ENCODE measurements around the gene MKLN1.

MKLN1 gene

GRCh38 chr7:131486346-131486745 lies 158.7 kb downstream of the MKLN1 start:
- no peak for DNase-seq (ENCODE audit: low read depth)
- TF ChIP-seq CTCF (IDR thresholded peaks at IDR 0.05; ENCODE audit: low read length, missing control alignments): no peak
- no peak overlapping the region for H3K4me3 ChIP-seq (replicated peaks; ENCODE audit: low read depth, low read length)

GRCh38 chr7:131487217-131487616 lies 159.5 kb downstream of the MKLN1 start:
- TF ChIP-seq CTCF (IDR thresholded peaks at IDR 0.05; ENCODE audit: low read length, missing control alignments): no peak
- DNase-seq (ENCODE audit: low read depth): no peak
- H3K4me3 ChIP-seq (replicated peaks; ENCODE audit: low read depth, low read length): no peak overlapping the region

- no peak for DNase-seq (ENCODE audit: low read depth)
- peak; percentile 44 for TF ChIP-seq CTCF (IDR thresholded peaks at IDR 0.05; ENCODE audit: low read length, missing control alignments)
- no peak overlapping the region for H3K4me3 ChIP-seq (replicated peaks; ENCODE audit: low read depth, low read length)
These were observed 160.7 kb downstream of the MKLN1 start for GRCh38 chr7:131488361-131488760.

GRCh38 chr7:131489196-131489595 lies 161.5 kb downstream of the MKLN1 start:
- DNase-seq (ENCODE audit: low read depth): no peak
- TF ChIP-seq CTCF (IDR thresholded peaks at IDR 0.05; ENCODE audit: low read length, missing control alignments): no peak
- H3K4me3 ChIP-seq (replicated peaks; ENCODE audit: low read depth, low read length): no peak overlapping the region

- no peak overlapping the region for H3K4me3 ChIP-seq (replicated peaks; ENCODE audit: low read depth, low read length)
- TF ChIP-seq CTCF (IDR thresholded peaks at IDR 0.05; ENCODE audit: low read length, missing control alignments): no peak
- no peak for DNase-seq (ENCODE audit: low read depth)
These were observed 162.2 kb downstream of the MKLN1 start for GRCh38 chr7:131489881-131490280.

GRCh38 chr7:131493081-131493480 lies 165.4 kb downstream of the MKLN1 start:
- H3K4me3 ChIP-seq (replicated peaks; ENCODE audit: low read depth, low read length): no peak overlapping the region
- no peak for DNase-seq (ENCODE audit: low read depth)
- no peak for TF ChIP-seq CTCF (IDR thresholded peaks at IDR 0.05; ENCODE audit: low read length, missing control alignments)

- TF ChIP-seq CTCF (IDR thresholded peaks at IDR 0.05; ENCODE audit: low read length, missing control alignments): no peak
- H3K4me3 ChIP-seq (replicated peaks; ENCODE audit: low read depth, low read length): no peak overlapping the region
- no peak for DNase-seq (ENCODE audit: low read depth)
These were observed 165.9 kb downstream of the MKLN1 start for GRCh38 chr7:131493581-131493980.
